AG10803 (cell line): Measurements from ENCODE around the gene CST7.
"Not testable (repeated sequence)": the region's sequence is repeated elsewhere in the genome, so short reads cannot be mapped to it uniquely, and the experiment has no call there.

ENCODE experiments used
- DNase-seq: peaks from one replicate; pipeline ENCODE4 v3.0.0; 2010; ENCODE audit warnings: low read depth
- H3K4me3 ChIP-seq: 2 replicates; pipeline ENCODE4 v1.5.1; 2011; ENCODE audit warnings: mild to moderate bottlenecking, low read length, control low read depth
- CTCF ChIP-seq: conservative IDR thresholded peaks from 2 replicates; pipeline ENCODE4 v1.5.1; 2011; ENCODE audit warnings: mild to moderate bottlenecking, low read length, control low read depth, inconsistent platforms

Gene CST7

DNA sequence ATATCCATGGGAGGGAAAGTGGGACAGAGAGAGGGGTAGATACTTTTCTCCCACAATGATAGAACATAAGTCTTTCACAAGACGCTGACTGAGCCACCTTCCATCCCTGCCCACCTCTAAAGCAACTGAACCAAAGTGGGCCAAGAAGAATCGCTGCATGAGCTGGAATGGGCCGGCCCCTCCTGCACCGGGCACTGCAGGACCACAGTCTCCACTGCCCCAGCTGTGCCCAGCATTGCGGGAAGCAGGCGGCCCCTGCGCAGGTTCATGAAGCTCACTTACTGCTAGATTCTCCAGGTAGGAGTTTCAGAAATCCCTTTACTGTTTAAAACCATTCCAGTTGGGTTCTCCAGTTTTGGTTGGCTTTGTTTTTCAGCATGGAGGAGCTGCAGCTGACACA is 32.0 kb upstream of the CST7 start:
- DNase-seq, result no peak
- no peak for TF ChIP-seq CTCF

DNA sequence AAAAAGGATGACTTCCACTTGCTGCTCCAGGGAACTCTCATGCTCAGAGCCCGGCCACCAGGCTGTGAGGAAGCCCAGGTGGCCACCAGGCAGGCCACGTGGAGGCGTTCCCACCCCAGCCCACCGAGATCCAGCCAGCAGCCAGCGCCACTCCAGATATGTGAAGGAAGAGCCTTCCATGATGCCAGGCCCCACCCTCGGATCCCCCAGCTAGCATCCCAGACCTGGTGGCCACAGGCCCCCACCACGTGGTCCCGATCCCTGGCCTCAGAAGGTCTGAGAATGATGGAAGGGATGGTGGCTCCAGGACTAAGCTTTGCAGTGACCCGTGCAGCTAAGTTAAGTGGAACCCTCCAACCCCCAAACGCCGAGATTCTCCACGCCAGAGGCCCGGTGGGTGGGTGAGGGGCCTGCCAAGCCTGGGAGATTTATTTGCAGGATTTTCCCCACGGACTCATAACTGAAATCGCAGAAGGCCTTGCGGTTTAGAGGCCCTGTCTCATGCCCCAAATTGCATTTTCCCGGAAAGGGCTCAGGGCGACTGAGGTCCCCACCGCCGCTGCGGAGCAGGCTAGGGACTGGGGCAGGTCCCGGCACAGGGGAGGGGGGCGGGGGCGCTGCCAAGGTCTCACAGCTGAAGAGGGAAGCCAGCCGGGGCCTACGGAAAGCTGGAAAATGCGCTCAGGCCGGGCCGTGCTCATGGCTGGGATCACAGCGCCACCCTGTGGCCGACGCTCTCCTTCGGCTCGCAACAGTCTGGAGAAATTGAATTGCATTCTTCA is 31.1 kb upstream of the CST7 start:
- peak; percentile 65 for DNase-seq
- no peak overlapping the region for H3K4me3 ChIP-seq
- TF ChIP-seq CTCF, result peak; percentile 88

More for the DNA sequence above, 32.0 kb upstream of the CST7 start:
- no peak overlapping the region for H3K4me3 ChIP-seq

- TF ChIP-seq CTCF, result no peak
- peak; percentile 6 for DNase-seq
- no peak overlapping the region for H3K4me3 ChIP-seq
Observed at GRCh38 chr20:24918579-24919566, 30.2 kb upstream of the CST7 start.

- not testable (repeated sequence) for DNase-seq, H3K4me3 ChIP-seq
Observed at GRCh38 chr20:24919665-24920064, 29.4 kb upstream of the CST7 start.

- not testable (repeated sequence) for H3K4me3 ChIP-seq, DNase-seq
Observed at GRCh38 chr20:24920706-24921105, 28.4 kb upstream of the CST7 start.

DNA sequence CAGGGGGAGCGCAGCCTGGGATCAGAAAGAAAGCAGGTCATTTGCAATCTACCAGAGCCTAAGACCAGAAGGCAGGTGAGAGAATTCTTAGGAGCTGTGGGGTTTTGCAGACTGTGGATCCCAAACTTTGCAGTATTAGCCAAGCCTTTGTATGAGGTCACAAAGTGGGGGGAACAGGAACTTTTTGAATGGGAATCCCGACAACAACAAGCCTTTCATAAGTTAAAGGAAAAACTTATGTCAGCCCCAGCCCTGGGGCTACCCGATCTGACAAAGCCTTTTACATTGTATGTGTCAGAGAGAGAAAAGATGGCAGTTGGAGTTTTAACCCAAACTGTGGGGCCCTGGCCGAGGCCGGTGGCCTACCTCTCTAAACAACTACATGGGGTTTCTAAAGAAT is 19.8 kb upstream of the CST7 start:
- H3K4me3 ChIP-seq, DNase-seq: not testable (repeated sequence)

GRCh38 chr20:24929867-24930723 is 19.0 kb upstream of the CST7 start:
- DNase-seq, H3K4me3 ChIP-seq: not testable (repeated sequence)

GRCh38 chr20:24930724-24931688 is 18.1 kb upstream of the CST7 start:
- not testable (repeated sequence) for DNase-seq, H3K4me3 ChIP-seq
- TF ChIP-seq CTCF, result peak; percentile 48

DNA sequence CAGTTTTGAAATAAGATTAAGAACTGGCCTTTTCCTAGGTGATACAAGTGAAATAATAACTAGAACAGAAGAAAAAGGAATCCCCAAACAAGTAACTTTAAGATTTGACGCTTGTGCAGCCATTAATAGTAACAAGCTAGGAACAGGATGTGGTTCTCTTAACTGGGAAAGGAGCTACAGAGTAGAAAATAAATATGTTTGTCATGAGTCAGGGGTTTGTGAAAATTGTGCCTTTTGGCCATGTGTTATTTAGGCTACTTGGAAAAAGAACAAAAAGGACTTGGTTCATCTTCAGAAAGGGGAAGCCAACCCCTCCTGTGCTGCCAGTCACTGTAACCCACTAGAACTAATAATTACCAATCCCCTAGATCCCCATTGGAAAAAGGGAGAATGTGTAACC is 17.2 kb upstream of the CST7 start:
- H3K4me3 ChIP-seq, result not testable (repeated sequence)
- peak; percentile 18 for DNase-seq
